Naive B cell (primary cell): ENCODE results near the gene LRRFIP1. TPM values are rescaled to one million over a fixed set of nuclear protein-coding genes. Genes with fewer than 3 reads are reported as not detected.
A peak's percentile ranks its signal among the peaks of the same experiment; 100 is the strongest.

ENCODE experiments used
- ATAC-seq, 2 donors: fragments of 150-1000 bp; cut with Tn5 transposase; 2 replicates each; pipeline ENCODE4 v1.10.0; 2021; ENCODE audit warnings: low read depth in 2 of 2, mild to moderate bottlenecking in 2 of 2, moderate library complexity in 2 of 2
- DNase-seq: peaks from one replicate; pipeline ENCODE4 v3.0.0; 2022
- H3K27ac Mint-ChIP-seq, 6 donors: one replicate each; pipeline ENCODE4 v1.8.0; 2020 to 2022; ENCODE audit warnings: mild to moderate bottlenecking in 6 of 6, mixed read lengths in 6 of 6, moderate library complexity in 5 of 6, inconsistent platforms in 2 of 6
- H3K27me3 Mint-ChIP-seq, 3 donors: one replicate each; pipeline ENCODE4 v1.8.0; 2021 to 2022; ENCODE audit warnings: mixed read lengths in 3 of 3, mild to moderate bottlenecking in 1 of 3
- H3K36me3 Mint-ChIP-seq, 2 donors: one replicate each; pipeline ENCODE4 v1.8.0; 2020 to 2022; ENCODE audit warnings: mixed read lengths in 2 of 2, inconsistent platforms in 1 of 2, mild to moderate bottlenecking in 1 of 2
- H3K4me1 Mint-ChIP-seq, 3 donors: one replicate each; pipeline ENCODE4 v1.8.0; 2020 to 2022; ENCODE audit warnings: mixed read lengths in 3 of 3, inconsistent platforms in 1 of 3, mild to moderate bottlenecking in 1 of 3, moderate library complexity in 1 of 3
- H3K4me3 Mint-ChIP-seq, 8 donors: one replicate each; pipeline ENCODE4 v1.8.0; 2020 to 2022; ENCODE audit warnings: mild to moderate bottlenecking in 8 of 8, mixed read lengths in 8 of 8, moderate library complexity in 8 of 8, inconsistent platforms in 2 of 8
- H3K9me3 Mint-ChIP-seq, 7 donors: one replicate each; pipeline ENCODE4 v1.8.0; 2020 to 2022; ENCODE audit warnings: mixed read lengths in 7 of 7, mild to moderate bottlenecking in 5 of 7, inconsistent platforms in 2 of 7, moderate library complexity in 1 of 7
- polyA plus RNA-seq, 6 donors: library from polyadenylated mRNA; unstranded; fragments of 300-500 nt; fragmentation: Illumina TruSeq; gene quantifications; one replicate each; pipeline ENCODE4 v1.2.3, GENCODE V29; 2021; ENCODE audit warnings: low read depth in 6 of 6

The LRRFIP1 gene
- polyA plus RNA-seq, 6 donors from 2014 or later: 45.8 to 88.7 (median 68.2) TPM

- Mint-ChIP-seq H3K4me3 (no peak overlapping the region), H3K27ac (peak overlapping the region in 3 of 6 donors; percentile 59 to 86 (median 69)), H3K4me1 (peaks cover 41 to 59% (median 46%) of the 10 kb centered on the region in 3 donors), H3K36me3 (no peaks in the 10 kb centered on the region), H3K9me3 (no peaks in the 10 kb centered on the region), H3K27me3 (no peaks in the 10 kb centered on the region)
- DNase-seq (no peak), ATAC-seq (no peak)
These were observed 95.2 kb downstream of the LRRFIP1 start for GRCh38 chr2:237722616-237723015.

DNA sequence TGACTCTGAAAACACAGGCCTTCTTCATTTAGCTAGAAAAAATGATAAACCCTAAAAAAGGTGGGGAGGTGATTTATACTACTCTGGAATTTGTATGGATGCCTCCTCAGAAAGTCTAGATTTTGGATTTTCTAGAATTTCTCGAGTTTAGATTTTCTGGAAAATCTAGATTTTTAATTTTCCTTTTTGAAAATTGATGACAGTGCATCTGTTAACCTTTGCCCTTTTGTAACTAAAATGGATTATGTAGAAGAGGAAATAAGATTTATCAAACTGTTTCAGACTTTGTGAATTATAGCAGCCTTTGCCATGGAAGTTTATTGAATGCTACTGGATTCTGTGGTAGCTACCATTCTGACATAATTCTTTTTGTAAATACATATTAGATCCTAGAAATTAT is 95.6 kb downstream of the LRRFIP1 start:
- Mint-ChIP-seq H3K36me3 (no peaks in the 10 kb centered on the region), H3K27me3 (no peaks in the 10 kb centered on the region), H3K27ac (peak overlapping the region in 2 of 6 donors; percentile 3 to 81), H3K9me3 (no peaks in the 10 kb centered on the region), H3K4me1 (peaks cover 41 to 61% (median 50%) of the 10 kb centered on the region in 3 donors), H3K4me3 (no peak overlapping the region)
- no peak for ATAC-seq
- no peak for DNase-seq

DNA sequence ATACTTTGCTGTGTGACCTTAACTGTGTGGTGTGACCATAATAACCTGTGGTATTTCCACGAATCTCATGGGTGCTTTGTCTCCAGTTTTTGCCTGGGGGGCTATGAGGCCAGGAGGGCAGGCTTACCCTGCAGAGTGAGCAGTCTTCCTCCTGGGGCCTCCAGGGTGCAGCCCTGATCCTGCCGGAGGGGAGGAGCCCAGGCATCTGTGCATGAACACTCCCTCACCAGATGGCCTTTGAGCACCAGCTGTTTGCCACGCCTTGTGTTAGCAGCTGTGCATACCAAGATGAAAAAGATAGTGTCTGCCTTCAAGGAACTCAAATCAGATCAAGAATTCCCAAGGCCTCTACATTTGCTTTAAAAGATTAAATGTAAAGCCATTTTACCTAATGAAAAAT is 96.2 kb downstream of the LRRFIP1 start:
- peak; percentile 36 for DNase-seq
- H3K9me3 Mint-ChIP-seq: no peaks in the 10 kb centered on the region
- peak; percentile 81 to 85 for ATAC-seq
- H3K27me3 Mint-ChIP-seq: no peaks in the 10 kb centered on the region
- peak overlapping the region in 5 of 6 donors; percentile 27 to 81 (median 63) for H3K27ac Mint-ChIP-seq
- H3K36me3 Mint-ChIP-seq: no peaks in the 10 kb centered on the region
- H3K4me1 Mint-ChIP-seq: peaks cover 39 to 60% (median 49%) of the 10 kb centered on the region in 3 donors
- no peak overlapping the region for H3K4me3 Mint-ChIP-seq

DNA sequence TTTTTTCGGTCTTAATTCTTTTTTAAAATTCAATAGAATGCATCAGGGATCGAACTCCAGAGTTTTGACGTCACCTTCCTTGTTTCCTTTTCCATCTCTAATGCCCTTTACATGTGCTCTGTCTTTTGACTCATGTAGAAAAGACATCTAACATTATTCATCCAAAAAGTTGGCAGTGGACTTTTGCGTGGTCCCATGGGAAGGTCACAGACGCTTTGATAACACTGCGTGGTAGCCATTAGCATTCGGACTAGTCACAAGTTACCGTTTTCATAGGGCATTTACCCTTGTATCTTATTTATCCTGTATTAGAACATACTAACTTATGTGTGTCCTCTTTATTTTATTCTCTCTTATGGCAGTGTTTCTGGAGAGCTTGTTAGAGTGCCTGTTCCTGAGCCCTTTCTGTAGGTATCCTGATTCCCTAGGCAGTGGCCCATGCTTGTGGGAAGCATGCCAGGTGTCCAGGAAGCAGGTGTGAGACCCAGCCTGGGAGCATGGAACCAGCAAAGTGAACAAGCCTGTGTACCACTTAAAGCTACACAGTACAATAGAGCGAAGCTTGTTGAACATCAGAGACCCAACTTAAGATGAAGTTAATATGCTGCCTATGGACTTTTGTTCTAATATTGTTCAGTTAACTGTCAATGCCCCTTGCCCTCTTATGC is 97.6 kb downstream of the LRRFIP1 start:
- Mint-ChIP-seq H3K9me3 (no peaks in the 10 kb centered on the region), H3K4me3 (no peak overlapping the region), H3K36me3 (no peaks in the 10 kb centered on the region), H3K27ac (peak overlapping the region in 4 of 6 donors; percentile 6 to 81 (median 48)), H3K4me1 (peaks cover 35 to 55% (median 47%) of the 10 kb centered on the region in 3 donors), H3K27me3 (no peaks in the 10 kb centered on the region)
- DNase-seq: no peak
- ATAC-seq: no peak

DNA sequence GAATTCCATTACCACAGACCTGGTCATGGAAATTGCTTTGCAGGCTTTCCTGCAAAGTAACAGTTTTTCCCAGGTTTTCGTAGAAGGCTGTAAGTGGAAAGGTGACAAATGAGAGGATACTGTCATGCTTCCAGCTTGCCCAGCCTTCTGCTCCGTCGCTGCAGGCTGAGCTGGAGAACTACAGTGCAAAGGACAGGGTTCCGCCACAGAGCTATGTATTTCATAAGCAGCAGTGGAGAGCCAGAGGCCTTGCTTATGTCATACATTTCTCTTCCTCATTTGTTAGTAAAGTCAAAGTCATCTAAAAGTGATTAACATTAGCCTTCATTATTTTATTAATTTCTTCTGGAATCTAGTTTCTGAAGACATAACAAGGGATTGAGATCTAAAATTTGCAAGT is 98.3 kb downstream of the LRRFIP1 start:
- H3K4me1 Mint-ChIP-seq: peaks cover 39 to 56% (median 48%) of the 10 kb centered on the region in 3 donors
- no peak overlapping the region for H3K4me3 Mint-ChIP-seq
- ATAC-seq (no peak), DNase-seq (no peak)
- H3K27me3 Mint-ChIP-seq: no peaks in the 10 kb centered on the region
- H3K36me3 Mint-ChIP-seq: no peaks in the 10 kb centered on the region
- H3K9me3 Mint-ChIP-seq: no peaks in the 10 kb centered on the region
- H3K27ac Mint-ChIP-seq: peak overlapping the region in 1 of 6 donors; percentile 81

DNA sequence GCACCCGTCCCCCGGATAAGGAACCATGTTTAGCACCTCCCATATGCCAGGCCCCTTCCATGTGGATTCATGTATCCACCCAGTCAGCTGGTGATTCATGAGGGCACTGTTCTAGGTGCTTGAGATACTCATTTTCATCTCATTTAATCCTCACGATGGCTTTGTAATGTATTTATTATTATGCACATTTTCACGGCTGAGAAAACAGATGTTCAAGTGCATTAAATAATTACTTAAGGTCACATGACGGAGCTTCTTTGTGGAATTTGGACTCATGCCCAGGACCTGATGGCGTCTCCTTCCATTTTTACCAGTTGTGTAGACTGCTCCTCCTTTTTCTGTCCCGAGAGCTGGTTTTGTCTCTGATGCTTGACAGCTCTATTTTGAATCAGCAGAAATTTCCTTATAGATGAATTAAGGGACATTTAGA is 99.0 kb downstream of the LRRFIP1 start:
- Mint-ChIP-seq H3K36me3 (no peaks in the 10 kb centered on the region), H3K9me3 (no peaks in the 10 kb centered on the region), H3K4me3 (no peak overlapping the region), H3K27ac (peak overlapping the region in 5 of 6 donors; percentile 33 to 92 (median 70)), H3K27me3 (no peaks in the 10 kb centered on the region), H3K4me1 (peaks cover 42 to 60% (median 55%) of the 10 kb centered on the region in 3 donors)
- ATAC-seq (no peak), DNase-seq (no peak)

- H3K4me1 Mint-ChIP-seq: peaks cover 45 to 61% (median 59%) of the 10 kb centered on the region in 3 donors
- peak overlapping the region in 4 of 6 donors; percentile 34 to 86 (median 74) for H3K27ac Mint-ChIP-seq
- H3K36me3 Mint-ChIP-seq: no peaks in the 10 kb centered on the region
- H3K27me3 Mint-ChIP-seq: no peaks in the 10 kb centered on the region
- no peak overlapping the region for H3K4me3 Mint-ChIP-seq
- H3K9me3 Mint-ChIP-seq: no peaks in the 10 kb centered on the region
- no peak for DNase-seq
- peak; percentile 12 to 25 for ATAC-seq
These were observed 100.0 kb downstream of the LRRFIP1 start for GRCh38 chr2:237727363-237727762.

DNA sequence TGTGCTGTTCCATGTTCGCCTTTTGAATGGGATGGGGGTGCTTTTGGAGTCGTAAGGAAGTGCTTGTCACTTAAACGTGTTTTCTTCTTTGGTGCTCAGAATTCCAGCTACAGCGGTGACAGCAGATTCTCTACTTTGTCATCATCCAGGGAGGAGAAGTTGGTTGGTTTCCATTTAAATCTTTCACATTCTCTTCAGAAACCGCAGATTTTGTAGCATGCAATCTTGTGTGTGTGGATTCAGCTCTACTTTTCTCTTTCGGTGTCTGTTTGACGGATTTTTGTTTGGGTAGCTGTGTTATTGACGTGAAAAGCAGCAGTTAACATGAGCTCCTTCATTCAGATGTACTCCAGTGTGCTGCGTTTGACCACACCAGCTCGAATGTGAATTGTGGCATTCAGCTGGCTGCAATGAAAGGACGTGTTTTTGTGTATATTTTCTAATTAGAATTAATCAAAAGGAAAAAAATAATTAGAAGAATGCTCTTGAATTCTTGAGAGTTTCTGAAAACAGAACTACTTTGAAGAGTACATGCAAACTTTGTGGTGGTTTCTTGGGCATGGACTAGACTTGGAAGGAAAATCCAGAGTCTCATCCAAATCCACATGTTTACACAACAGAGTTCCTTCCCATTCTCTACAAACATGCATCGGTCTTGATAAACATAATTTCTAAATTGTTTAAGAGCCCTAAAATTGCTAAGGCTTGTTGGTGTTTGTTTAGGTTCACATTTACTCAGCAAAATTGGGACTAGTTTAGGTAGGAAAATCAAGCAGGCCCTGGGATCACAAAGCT is 102.5 kb downstream of the LRRFIP1 start:
- H3K27me3 Mint-ChIP-seq: no peaks in the 10 kb centered on the region
- H3K9me3 Mint-ChIP-seq: no peaks in the 10 kb centered on the region
- H3K4me3 Mint-ChIP-seq: no peak overlapping the region
- peaks cover 44 to 55% (median 52%) of the 10 kb centered on the region in 3 donors for H3K4me1 Mint-ChIP-seq
- H3K36me3 Mint-ChIP-seq: no peaks in the 10 kb centered on the region
- no peak for ATAC-seq
- peak overlapping the region in 5 of 6 donors; percentile 33 to 87 (median 67) for H3K27ac Mint-ChIP-seq
- no peak for DNase-seq

DNA sequence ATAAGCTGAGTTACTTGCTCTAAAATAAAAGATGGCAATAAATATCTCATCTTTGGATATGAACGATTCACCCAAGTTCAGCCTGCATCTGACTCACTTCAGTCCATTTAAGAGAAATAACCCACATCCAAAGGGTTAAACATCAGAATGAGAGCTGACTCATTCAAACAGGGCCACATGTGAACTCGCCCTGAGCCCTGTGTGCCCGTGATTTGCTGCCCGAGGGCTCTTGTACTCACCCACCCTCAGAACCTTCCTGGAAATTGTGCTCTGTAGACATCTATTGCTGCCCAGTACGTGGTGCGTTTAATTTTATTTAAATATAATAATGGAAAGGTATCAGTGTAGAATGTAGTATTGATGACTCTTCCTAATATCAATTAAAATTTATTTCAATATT is 104.3 kb downstream of the LRRFIP1 start:
- Mint-ChIP-seq H3K9me3 (no peaks in the 10 kb centered on the region), H3K36me3 (no peaks in the 10 kb centered on the region), H3K27ac (peak overlapping the region in 3 of 6 donors; percentile 41 to 85 (median 85)), H3K4me3 (no peak overlapping the region), H3K4me1 (peaks cover 37 to 44% (median 43%) of the 10 kb centered on the region in 3 donors), H3K27me3 (no peaks in the 10 kb centered on the region)
- ATAC-seq (no peak), DNase-seq (no peak)

DNA sequence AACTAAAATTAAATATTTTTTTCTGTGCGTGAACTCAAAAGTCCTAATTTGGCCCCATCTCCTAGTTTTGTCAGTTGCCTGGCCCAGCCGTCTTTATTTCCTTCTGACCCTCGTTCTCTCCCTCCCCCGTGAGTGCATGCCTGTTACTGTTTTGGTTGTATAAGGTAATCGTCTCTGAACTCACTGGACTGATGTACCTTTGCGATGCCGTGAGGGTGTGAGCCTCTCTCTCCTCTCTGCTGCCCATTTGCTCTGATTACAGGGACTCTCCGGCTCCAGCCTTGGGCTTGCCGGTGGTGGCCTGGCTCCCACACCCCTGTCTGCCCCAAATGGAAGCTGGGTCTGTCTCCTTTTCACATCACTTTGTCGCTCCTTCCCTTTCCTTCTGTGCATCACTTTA is 104.7 kb downstream of the LRRFIP1 start:
- ATAC-seq: no peak
- H3K27me3 Mint-ChIP-seq: no peaks in the 10 kb centered on the region
- peak overlapping the region in 4 of 6 donors; percentile 66 to 86 (median 85) for H3K27ac Mint-ChIP-seq
- H3K9me3 Mint-ChIP-seq: no peaks in the 10 kb centered on the region
- DNase-seq: no peak
- H3K36me3 Mint-ChIP-seq: no peaks in the 10 kb centered on the region
- H3K4me3 Mint-ChIP-seq: peak overlapping the region in 1 of 8 donors; percentile 20
- H3K4me1 Mint-ChIP-seq: peaks cover 36 to 43% (median 40%) of the 10 kb centered on the region in 3 donors

- peak overlapping the region in 2 of 8 donors; percentile 49 to 71 for H3K4me3 Mint-ChIP-seq
- peak overlapping the region; percentile 12 to 98 (median 85) for H3K27ac Mint-ChIP-seq
- peaks cover 34 to 40% (median 40%) of the 10 kb centered on the region in 3 donors for H3K4me1 Mint-ChIP-seq
- no peak for DNase-seq
- no peaks in the 10 kb centered on the region for H3K36me3 Mint-ChIP-seq
- no peak for ATAC-seq
- no peaks in the 10 kb centered on the region for H3K9me3 Mint-ChIP-seq
- no peaks in the 10 kb centered on the region for H3K27me3 Mint-ChIP-seq
These were observed 105.5 kb downstream of the LRRFIP1 start for GRCh38 chr2:237732790-237733381.

GRCh38 chr2:237733677-237734300 is 106.4 kb downstream of the LRRFIP1 start:
- DNase-seq (no peak), ATAC-seq (no peak)
- Mint-ChIP-seq H3K36me3 (no peaks in the 10 kb centered on the region), H3K4me3 (no peak overlapping the region), H3K4me1 (peaks cover 33 to 38% (median 37%) of the 10 kb centered on the region in 3 donors), H3K27me3 (no peaks in the 10 kb centered on the region), H3K27ac (peak overlapping the region in 4 of 6 donors; percentile 42 to 86 (median 67)), H3K9me3 (no peaks in the 10 kb centered on the region)
